Breast epithelium (tissue), 3 donors: Measurements from ENCODE around the gene PDZD8.

Source experiments
- CTCF ChIP-seq, 3 donors: fragments of 450-650 bp; IDR thresholded peaks; one replicate each; pipeline ENCODE4 v1.5.1; 2016 to 2017; ENCODE audit warnings: antibody characterized with exemption in 3 of 3, mild to moderate bottlenecking in 3 of 3, moderate library complexity in 3 of 3
- POLR2A ChIP-seq: fragments of 450-650 bp; IDR thresholded peaks from one replicate; pipeline ENCODE4 v1.6.1; 2016; ENCODE audit warnings: antibody characterized with exemption, mild to moderate bottlenecking, moderate library complexity

GRCh38 chr10:117318909-117319308 is 56.3 kb downstream of the PDZD8 start:
- TF ChIP-seq POLR2A, result no peak
- no peak for TF ChIP-seq CTCF (IDR thresholded peaks at IDR 0.05)
